HG03196 (cell line): ENCODE results near the gene MYO1D.
A peak's percentile ranks its signal among the peaks of the same experiment; 100 is the strongest.

Experiments
- ATAC-seq: cut with Tn5 transposase; IDR thresholded peaks from one replicate; pipeline ENCODE4 v1.9.1; 2021; ENCODE audit not compliant: unreplicated experiment

The MYO1D gene

DNA sequence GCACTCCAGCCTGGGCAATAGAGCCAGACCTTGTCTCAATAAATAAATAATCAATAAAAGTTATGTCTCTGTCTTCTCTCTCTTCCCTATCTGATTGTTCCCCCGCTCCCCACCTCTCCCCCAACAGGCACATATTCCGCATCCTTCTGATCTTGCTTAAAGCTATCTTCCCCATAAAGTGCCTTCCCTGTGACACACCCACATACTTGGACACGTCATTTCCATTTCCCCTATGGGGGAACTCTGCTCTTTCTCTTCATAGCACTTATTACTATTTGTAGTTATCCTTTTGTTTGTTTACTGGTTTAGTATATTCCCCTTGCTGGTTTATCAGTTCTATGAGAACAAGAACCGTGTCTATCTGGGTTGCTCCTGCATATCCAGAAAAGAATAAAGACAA is 14.9 kb downstream of the MYO1D start:
- ATAC-seq: no peak

DNA sequence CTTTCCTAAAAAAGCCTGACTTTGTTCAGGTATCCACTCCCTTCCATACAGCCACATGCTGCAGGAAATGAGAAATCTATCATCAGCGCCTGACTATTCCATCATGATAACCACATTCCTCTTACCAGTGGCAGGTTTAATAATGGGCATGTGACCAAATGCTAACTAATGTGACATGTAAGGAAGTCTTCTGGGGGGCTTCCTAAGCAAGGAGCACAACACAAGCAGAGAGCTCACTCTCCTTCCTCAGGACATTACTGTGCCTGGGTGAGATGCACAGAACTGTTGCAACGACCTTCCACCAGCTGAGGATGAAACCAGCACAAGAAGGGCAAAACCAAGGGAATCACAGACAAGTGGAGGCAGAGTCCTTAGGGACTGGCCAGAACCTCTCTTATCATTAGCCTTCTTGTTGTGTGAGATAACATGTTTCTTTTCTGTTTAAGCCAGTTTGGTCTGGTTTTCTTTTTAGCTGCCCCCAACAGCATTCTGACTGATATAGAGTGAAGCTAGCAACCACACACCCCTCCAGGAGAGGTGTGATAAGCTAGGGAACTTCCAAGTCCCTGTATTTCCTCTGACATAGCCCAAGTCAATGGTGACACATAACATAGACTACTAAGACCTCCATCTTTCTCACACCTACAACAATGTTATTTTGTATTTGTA is 16.9 kb downstream of the MYO1D start:
- no peak for ATAC-seq

GRCh38 chr17:32855620-32856019 is 21.3 kb downstream of the MYO1D start:
- no peak for ATAC-seq

DNA sequence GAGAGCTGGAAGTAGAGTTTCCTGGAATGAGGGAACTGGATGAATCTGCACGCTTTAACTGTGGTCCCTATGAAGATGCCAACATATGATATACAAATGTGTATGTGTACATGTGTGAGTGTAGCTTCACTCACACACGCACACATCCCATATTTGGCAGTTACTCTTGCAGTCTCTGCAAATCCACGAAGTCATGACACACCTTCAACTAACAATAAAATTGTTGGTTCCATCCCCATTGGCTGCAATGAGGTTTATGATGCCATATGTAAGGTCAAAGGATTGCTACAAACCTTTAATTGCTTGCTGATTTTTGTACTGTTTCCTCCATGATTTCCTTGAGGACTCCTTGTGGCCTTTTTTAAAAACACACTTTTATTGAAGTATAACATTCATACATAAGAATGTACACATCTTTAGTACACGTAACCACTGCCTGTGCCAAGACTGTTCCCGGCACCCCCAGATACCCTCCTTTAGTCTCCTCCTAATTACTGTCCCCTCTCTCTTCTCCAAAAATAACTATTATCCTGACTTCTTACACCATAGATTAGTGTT is 22.0 kb downstream of the MYO1D start:
- no peak for ATAC-seq

- ATAC-seq: no peak
Measured at GRCh38 chr17:32854207-32854606, 22.7 kb downstream of the MYO1D start.

DNA sequence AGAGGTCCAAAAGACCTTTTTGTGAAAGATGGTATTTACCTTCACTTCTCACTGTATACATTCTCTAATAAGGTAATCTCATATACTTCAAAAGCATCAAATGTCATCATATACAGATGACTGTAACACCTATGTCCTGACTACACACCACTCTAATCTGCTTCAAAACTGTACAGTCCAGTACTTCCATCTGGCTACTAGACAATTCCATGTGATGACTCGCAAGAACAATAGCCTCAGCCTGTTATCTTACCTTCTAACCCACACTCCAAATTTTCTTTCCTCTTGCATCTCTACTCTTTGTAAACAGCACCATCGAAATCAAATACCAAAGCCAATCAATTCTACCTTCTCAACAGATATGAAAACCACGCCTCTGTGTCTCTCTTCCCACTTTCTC is 24.1 kb downstream of the MYO1D start:
- no peak for ATAC-seq

DNA sequence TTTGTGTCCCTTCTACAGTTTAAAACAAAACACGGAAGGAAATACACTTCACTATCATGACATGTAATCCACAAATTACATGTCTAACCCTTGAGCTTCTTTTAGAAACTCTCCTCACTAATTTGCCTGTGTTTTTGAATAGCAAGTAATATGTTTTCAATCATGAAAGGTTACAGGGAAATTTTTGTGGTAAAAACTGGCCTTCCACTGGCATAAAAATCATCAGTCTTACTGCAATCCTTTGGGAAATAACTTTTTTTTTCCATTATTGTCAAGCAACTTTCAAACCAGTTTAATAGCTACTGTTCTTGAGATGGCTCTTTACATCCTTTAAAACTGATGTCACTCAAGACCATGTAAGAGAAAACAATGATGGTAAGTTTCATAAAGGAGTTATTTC is 27.0 kb downstream of the MYO1D start:
- no peak for ATAC-seq

DNA sequence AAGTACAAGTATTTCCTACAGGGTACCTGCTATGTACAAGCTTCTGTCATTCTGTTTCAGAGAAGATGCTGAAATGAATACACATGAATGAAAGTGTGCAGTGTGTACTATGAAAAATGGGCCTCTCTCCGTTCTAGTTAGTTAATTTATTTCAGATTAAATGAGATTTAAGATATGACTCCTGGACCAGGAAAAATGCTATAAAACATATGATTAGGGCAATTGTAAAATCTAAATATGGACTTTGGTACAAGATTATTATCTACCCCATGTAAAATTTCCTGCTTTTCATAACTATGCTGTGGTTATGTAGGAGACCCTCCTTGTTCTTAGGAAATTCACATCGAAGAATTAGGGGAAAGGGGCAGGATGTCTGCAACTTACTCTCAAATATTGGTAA is 28.9 kb downstream of the MYO1D start:
- ATAC-seq: no peak

- ATAC-seq: no peak
Measured at GRCh38 chr17:32846143-32846542, 30.8 kb downstream of the MYO1D start.

- ATAC-seq: no peak
Measured at GRCh38 chr17:32840241-32840640, 36.7 kb downstream of the MYO1D start.

DNA sequence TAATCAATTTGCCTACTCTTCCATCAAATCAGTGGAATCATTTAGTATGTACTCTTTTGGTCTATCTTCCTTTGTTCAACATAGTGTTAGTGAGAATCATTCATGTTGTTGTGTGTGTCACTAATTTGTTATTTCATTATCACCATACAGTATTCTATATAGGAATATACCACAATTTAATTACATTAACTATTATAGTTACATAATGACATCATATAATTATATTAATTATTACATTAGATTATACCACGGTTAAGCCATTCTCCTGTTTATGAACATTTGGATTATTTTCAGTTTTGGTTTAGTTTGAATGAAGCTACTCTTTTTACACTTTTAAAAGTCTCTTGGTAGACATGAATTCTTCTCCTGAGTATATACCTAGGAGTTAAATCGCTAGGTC is 40.4 kb downstream of the MYO1D start:
- no peak for ATAC-seq

DNA sequence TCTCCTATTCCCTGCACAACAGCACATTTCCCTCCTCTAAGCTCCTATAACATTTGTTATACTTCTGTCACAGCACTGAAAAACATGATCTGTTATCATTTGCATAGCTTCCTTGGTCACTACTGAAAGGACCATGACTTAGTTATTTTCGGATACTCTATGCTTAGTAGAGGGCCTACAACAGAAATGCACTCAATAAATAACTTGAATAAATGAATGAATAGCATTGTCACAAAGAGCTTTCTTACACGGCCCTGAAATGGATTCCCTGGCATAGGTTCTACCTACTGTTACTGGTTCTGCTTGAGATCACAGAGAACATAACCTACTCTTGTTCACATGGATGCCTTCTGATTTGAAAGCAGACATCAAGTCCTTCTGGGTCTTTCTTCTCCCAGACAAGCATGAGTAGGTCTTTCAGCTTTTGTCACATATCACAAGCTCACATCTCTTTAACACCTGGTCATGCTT is 41.6 kb downstream of the MYO1D start:
- no peak for ATAC-seq

GRCh38 chr17:32834104-32834503 is 42.8 kb downstream of the MYO1D start:
- no peak for ATAC-seq

DNA sequence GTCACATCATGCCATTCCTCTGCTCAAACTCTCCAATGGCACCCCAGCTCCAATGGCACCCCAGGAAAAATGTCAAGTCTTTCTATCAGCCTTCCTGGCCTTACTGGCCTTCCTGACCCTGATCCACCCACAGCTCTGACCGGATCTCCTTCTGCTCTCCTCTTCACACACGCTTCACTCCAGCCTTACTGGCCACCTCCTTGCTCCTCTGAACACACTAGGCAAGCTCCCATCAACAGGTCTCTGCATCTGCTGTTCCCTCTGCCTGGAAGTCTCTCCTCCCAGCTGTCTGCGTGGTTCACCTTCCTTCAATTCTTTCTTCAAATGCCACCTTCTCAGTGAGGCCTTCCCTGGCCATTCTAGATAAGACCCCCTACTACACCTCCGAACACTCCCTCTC is 43.4 kb downstream of the MYO1D start:
- ATAC-seq: no peak

GRCh38 chr17:32833076-32833475 is 43.8 kb downstream of the MYO1D start:
- no peak for ATAC-seq

- ATAC-seq: no peak
Measured at GRCh38 chr17:32831627-32832243, 45.2 kb downstream of the MYO1D start.

DNA sequence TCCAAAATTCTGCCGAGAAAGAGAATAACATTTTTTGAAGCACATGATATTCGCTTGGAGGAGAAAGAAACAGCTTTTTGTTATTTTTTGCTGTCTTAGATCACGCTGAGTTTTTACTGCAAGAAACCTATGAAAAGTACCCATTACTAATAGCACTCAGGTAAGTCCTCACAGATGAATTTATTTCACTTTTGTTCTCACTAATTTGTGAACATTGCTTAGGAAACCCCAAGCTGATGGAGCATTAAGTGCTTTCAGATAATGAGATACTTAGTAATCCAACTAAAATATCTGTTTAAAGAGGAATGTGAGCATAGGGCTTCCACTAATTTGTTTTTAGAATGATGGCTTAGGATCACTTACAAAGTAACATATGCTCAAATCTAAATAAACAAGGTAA is 45.7 kb downstream of the MYO1D start:
- ATAC-seq: no peak

DNA sequence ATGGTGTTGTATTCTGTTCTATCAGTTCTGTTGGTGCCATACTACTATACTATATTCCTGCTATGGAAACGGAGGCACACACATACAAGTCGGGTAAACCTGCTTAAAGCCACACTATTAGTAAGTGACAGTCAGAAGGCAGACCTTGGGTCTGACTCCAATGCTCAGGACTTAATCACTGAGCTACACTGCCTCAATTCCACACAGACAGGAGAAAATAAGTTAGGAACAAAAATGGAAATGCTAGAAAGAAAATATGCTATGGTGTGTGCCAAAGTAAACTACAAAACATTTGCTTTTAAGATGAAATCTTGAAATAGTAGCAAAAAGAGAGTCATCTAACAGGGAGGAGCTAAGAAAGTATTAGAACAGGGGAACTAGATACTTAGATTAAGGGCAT is 48.1 kb downstream of the MYO1D start:
- ATAC-seq: peak; percentile 4

DNA sequence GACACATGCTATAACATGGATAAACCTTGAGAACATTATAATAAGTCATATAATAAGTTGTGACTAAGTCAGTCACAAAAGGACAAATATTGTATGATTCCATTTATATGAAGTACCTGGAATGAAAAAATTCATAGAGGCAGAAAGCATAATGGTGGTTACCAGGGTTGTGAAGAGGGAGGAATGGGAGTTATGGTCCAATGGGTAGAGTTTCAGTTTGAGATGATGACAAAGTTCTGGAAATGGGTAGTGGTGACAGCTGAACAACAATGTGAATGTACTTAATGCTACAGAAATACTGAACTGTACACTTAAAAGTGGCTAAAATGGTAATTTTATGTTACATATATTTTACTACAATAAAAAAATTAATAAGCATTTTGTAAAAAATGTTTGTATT is 49.7 kb downstream of the MYO1D start:
- no peak for ATAC-seq

GRCh38 chr17:32826076-32826475 is 50.8 kb downstream of the MYO1D start:
- no peak for ATAC-seq

DNA sequence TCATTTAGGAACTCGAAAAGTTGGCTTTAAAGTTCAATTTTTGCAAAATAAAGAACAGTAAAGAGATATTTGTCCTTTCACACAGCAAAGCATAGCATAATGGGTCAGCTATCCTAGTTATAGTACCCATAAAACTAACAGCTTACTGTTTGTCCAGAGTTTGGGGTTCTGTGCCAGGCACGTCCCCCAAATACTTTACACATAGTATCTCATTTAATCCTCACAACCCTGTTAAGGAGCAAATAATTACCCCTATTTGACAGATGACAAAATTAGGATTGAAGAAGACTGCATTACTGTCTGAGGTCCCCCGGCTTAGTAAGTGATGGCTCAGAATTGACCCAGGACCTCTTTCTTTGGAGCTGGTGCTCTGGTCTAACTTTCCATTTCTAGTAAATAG is 52.6 kb downstream of the MYO1D start:
- no peak for ATAC-seq

GRCh38 chr17:32822996-32823395 is 53.9 kb downstream of the MYO1D start:
- ATAC-seq: no peak
